ENCODE results near the gene ARF1. TPM values are rescaled to one million over a fixed set of nuclear protein-coding genes. Genes with fewer than 3 reads are reported as not detected.

ARF1 gene
- total RNA-seq, 2 experiments from 2014 or later, result 318 to 322 TPM

- POLR2A ChIA-PET, result interaction anchor here (0.9 to 6.9 kb wide), 3 partner anchors 11 to 15 kb away, joined by 4 to 44 read pairs (median 10); partner anchors contain the start of gene ARF1
- H3K9me3 ChIP-seq (ENCODE audit: control insufficient read depth in 1 of 2, insufficient read depth in 1 of 2, low read length in 2 of 2), result peaks cover 7 to 19% of the 10 kb centered on the region in 2 experiments
- Mint-ChIP-seq H3K27me3 (no peaks in the 10 kb centered on the region), H3K36me3 (ENCODE audit: low read depth) (peaks cover 81% of the 10 kb centered on the region), H3K4me1 (ENCODE audit: low read depth) (peaks cover 42% of the 10 kb centered on the region), H3K27ac (no peak overlapping the region), H3K9me3 (peaks cover 5% of the 10 kb centered on the region), H3K4me3 (peak overlapping the region; percentile 49)
- DNase-seq (peak in 1 of 14 experiments; percentile 23), ATAC-seq (ENCODE audit: poor library complexity) (no peak)
- H3K36me3 ChIP-seq (ENCODE audit: insufficient read depth, low read length), result peaks cover 66% of the 10 kb centered on the region
- peaks cover 52% of the 10 kb centered on the region for H3K4me1 ChIP-seq (ENCODE audit: insufficient read depth, low read length)
- H3K4me3 ChIP-seq (ENCODE audit: low read length), result no peak overlapping the region
- H3K27ac ChIP-seq (ENCODE audit: low read depth in 1 of 2, low read length in 2 of 2), result no peak overlapping the region
- intact Hi-C loops (cut with DNase I, micrococcal nuclease), result loop anchor here in 1 of 2 experiments (2.0 kb wide), 1 partner anchor 14 kb away; no protein-coding TSS in a partner anchor
- H3K27me3 ChIP-seq (ENCODE audit: control insufficient read depth in 1 of 2, insufficient read depth in 2 of 2, low read length in 2 of 2), result no peaks in the 10 kb centered on the region
- CTCF ChIA-PET, result no interaction called here
- TF ChIP-seq CTCF (IDR thresholded peaks at IDR 0.05), result no peak
These were observed 15.9 kb downstream of the ARF1 start for GRCh38 chr1:228098323-228098931.

- H3K27ac ChIP-seq (ENCODE audit: low read depth in 1 of 2, low read length in 2 of 2), result no peak overlapping the region
- ChIA-PET POLR2A (interaction anchor here (0.9 to 6.9 kb wide), 3 partner anchors 10 to 16 kb away, joined by 4 to 44 read pairs (median 10); partner anchors contain the start of gene ARF1), CTCF (no interaction called here)
- peaks cover 61% of the 10 kb centered on the region for H3K36me3 ChIP-seq (ENCODE audit: insufficient read depth, low read length)
- H3K4me1 ChIP-seq (ENCODE audit: insufficient read depth, low read length), result peaks cover 51% of the 10 kb centered on the region
- H3K4me1 Mint-ChIP-seq (ENCODE audit: low read depth), result peaks cover 41% of the 10 kb centered on the region
- H3K36me3 Mint-ChIP-seq (ENCODE audit: low read depth), result peaks cover 78% of the 10 kb centered on the region
- TF ChIP-seq CTCF (IDR thresholded peaks at IDR 0.05), result no peak
- peak overlapping the region; percentile 76 for H3K4me3 Mint-ChIP-seq
- ATAC-seq (ENCODE audit: poor library complexity) (no peak), DNase-seq (peak in 1 of 14 experiments; percentile 20)
- H3K27me3 ChIP-seq (ENCODE audit: control insufficient read depth in 1 of 2, insufficient read depth in 2 of 2, low read length in 2 of 2), result no peaks in the 10 kb centered on the region
- no peak overlapping the region for H3K4me3 ChIP-seq (ENCODE audit: low read length)
- peaks cover 5% of the 10 kb centered on the region for H3K9me3 Mint-ChIP-seq
- peak overlapping the region; percentile 87 for H3K27ac Mint-ChIP-seq
- peaks cover 6 to 10% of the 10 kb centered on the region in 2 experiments for H3K9me3 ChIP-seq (ENCODE audit: control insufficient read depth in 1 of 2, insufficient read depth in 1 of 2, low read length in 2 of 2)
- no peaks in the 10 kb centered on the region for H3K27me3 Mint-ChIP-seq
- intact Hi-C loops (cut with DNase I, micrococcal nuclease), result loop anchor here in 1 of 2 experiments (2.0 kb wide), 1 partner anchor 15 kb away; no protein-coding TSS in a partner anchor
These were observed 16.8 kb downstream of the ARF1 start for GRCh38 chr1:228099331-228099732.

GRCh38 chr1:228100822-228101613 is 18.5 kb downstream of the ARF1 start:
- no peaks in the 10 kb centered on the region for H3K27me3 Mint-ChIP-seq
- Histone ChIP-seq H3K4me1 (ENCODE audit: insufficient read depth, low read length) (peaks cover 41% of the 10 kb centered on the region), H3K27me3 (ENCODE audit: control insufficient read depth in 1 of 2, insufficient read depth in 2 of 2, low read length in 2 of 2) (no peaks in the 10 kb centered on the region), H3K36me3 (ENCODE audit: insufficient read depth, low read length) (peaks cover 58% of the 10 kb centered on the region), H3K9me3 (ENCODE audit: control insufficient read depth in 1 of 2, insufficient read depth in 1 of 2, low read length in 2 of 2) (no peaks in the 10 kb centered on the region), H3K4me3 (ENCODE audit: low read length) (no peak overlapping the region), H3K27ac (ENCODE audit: low read depth in 1 of 2, low read length in 2 of 2) (peak overlapping the region; percentile 51 to 69)
- peaks cover 64% of the 10 kb centered on the region for H3K36me3 Mint-ChIP-seq (ENCODE audit: low read depth)
- H3K9me3 Mint-ChIP-seq, result no peaks in the 10 kb centered on the region
- intact Hi-C loops (cut with DNase I, micrococcal nuclease), result loop anchor here (10.0 kb wide), 3 partner anchors 106 to 366 kb away; partner anchors contain the start of genes JMJD4 (in 1 of the 2), SNAP47 (in 1 of the 2) and TRIM11 (in 1 of the 2)
- H3K4me3 Mint-ChIP-seq, result peak overlapping the region; percentile 88
- no peak for TF ChIP-seq CTCF (IDR thresholded peaks at IDR 0.05)
- DNase-seq (no peak), ATAC-seq (ENCODE audit: poor library complexity) (no peak)
- POLR2A ChIA-PET, result interaction anchor here (0.7 to 6.9 kb wide), 4 partner anchors 14 to 537 kb away, joined by 3 to 44 read pairs (median 6); partner anchors contain the start of genes ARF1 and IBA57
- H3K4me1 Mint-ChIP-seq (ENCODE audit: low read depth), result peaks cover 30% of the 10 kb centered on the region
- CTCF ChIA-PET, result interaction anchor here (0.9 to 1.2 kb wide), 4 partner anchors 10 to 65 kb away, joined by 3 to 6 read pairs (median 4); partner anchors contain the start of gene IBA57
- peak overlapping the region; percentile 87 for H3K27ac Mint-ChIP-seq

Data from CD4-positive, alpha-beta T cell (primary cell).